Nephron progenitor cell (in vitro differentiated cells): ENCODE results near the gene CSTF3.
"Not testable (repeated sequence)": the region's sequence is repeated elsewhere in the genome, so short reads cannot be mapped to it uniquely, and the experiment has no call there.

Experiments used
- DNase-seq: peaks from one replicate; pipeline ENCODE4 v3.0.0; 2021
- H3K27ac Mint-ChIP-seq: 2 replicates; pipeline ENCODE4 v1.8.0; 2021; ENCODE audit warnings: mild to moderate bottlenecking, moderate library complexity, mixed read lengths
- H3K27me3 Mint-ChIP-seq: 2 replicates; pipeline ENCODE4 v1.8.0; 2021; ENCODE audit warnings: mild to moderate bottlenecking, low read depth, mixed read lengths; ENCODE audit not compliant: poor library complexity
- H3K36me3 Mint-ChIP-seq: 2 replicates; pipeline ENCODE4 v1.8.0; 2021; ENCODE audit warnings: low read depth, mixed read lengths
- H3K4me1 Mint-ChIP-seq: 2 replicates; pipeline ENCODE4 v1.8.0; 2021; ENCODE audit warnings: mixed read lengths
- H3K4me3 Mint-ChIP-seq: 2 replicates; pipeline ENCODE4 v1.8.0; 2021; ENCODE audit warnings: mild to moderate bottlenecking, moderate library complexity, mixed read lengths
- H3K9me3 Mint-ChIP-seq: 2 replicates; pipeline ENCODE4 v1.8.0; 2021; ENCODE audit warnings: mild to moderate bottlenecking, moderate library complexity, mixed read lengths
- TF ChIP-seq, protein P1 (sequence below): fragments of 200-600 bp; sonication (generic); IDR thresholded peaks from 2 replicates; pipeline ENCODE4 v1.5.0; 2021; ENCODE audit warnings: antibody characterized with exemption

CSTF3 gene

GRCh38 chr11:33182246-33182878, 21.1 kb upstream of the CSTF3 start:
- Mint-ChIP-seq H3K36me3 (peaks cover 4% of the 10 kb centered on the region), H3K27ac (no peak overlapping the region), H3K4me1 (peaks cover 4% of the 10 kb centered on the region), H3K9me3 (no peaks in the 10 kb centered on the region), H3K4me3 (no peak overlapping the region), H3K27me3 (peaks cover 6% of the 10 kb centered on the region)
- DNase-seq: no peak
- TF ChIP-seq, protein P1, sequence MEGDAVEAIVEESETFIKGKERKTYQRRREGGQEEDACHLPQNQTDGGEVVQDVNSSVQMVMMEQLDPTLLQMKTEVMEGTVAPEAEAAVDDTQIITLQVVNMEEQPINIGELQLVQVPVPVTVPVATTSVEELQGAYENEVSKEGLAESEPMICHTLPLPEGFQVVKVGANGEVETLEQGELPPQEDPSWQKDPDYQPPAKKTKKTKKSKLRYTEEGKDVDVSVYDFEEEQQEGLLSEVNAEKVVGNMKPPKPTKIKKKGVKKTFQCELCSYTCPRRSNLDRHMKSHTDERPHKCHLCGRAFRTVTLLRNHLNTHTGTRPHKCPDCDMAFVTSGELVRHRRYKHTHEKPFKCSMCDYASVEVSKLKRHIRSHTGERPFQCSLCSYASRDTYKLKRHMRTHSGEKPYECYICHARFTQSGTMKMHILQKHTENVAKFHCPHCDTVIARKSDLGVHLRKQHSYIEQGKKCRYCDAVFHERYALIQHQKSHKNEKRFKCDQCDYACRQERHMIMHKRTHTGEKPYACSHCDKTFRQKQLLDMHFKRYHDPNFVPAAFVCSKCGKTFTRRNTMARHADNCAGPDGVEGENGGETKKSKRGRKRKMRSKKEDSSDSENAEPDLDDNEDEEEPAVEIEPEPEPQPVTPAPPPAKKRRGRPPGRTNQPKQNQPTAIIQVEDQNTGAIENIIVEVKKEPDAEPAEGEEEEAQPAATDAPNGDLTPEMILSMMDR: no peak

DNA sequence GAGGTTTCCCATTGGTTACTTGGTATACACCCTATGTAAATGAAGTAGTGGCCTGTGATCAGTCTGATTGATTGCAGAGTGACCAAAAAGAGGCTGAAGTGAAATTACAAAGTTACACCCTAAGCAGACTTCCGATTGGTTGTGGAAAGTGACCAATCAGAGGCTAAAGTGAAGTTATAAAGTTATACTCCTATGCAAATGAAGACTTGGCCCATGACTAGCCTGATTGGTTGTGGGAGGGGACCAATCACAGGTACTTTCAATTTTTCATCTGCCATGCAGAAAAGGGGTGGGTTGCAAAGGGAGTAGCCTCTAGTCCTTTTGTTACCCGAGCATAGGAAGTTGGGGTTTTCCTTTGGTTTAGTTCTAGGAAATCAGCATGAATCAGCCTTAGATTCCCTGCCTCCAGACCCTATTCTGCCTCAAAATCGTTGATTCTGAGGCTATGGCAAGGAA, 18.1 kb upstream of the CSTF3 start:
- no peak overlapping the region for H3K27ac Mint-ChIP-seq
- TF ChIP-seq, protein P1: no peak
- H3K9me3 Mint-ChIP-seq: peaks cover 4% of the 10 kb centered on the region
- peaks cover 9% of the 10 kb centered on the region for H3K36me3 Mint-ChIP-seq
- DNase-seq: no peak
- H3K4me1 Mint-ChIP-seq: no peaks in the 10 kb centered on the region
- no peak overlapping the region for H3K4me3 Mint-ChIP-seq
- H3K27me3 Mint-ChIP-seq: peaks cover 3% of the 10 kb centered on the region

- Mint-ChIP-seq H3K4me3 (no peak overlapping the region), H3K36me3 (peaks cover 9% of the 10 kb centered on the region), H3K4me1 (no peaks in the 10 kb centered on the region), H3K27ac (no peak overlapping the region), H3K27me3 (peaks cover 3% of the 10 kb centered on the region), H3K9me3 (peaks cover 6% of the 10 kb centered on the region)
- TF ChIP-seq, protein P1: no peak
- no peak for DNase-seq
Measured at GRCh38 chr11:33178443-33179180, 17.3 kb upstream of the CSTF3 start.

- TF ChIP-seq, protein P1: no peak
- no peak overlapping the region for H3K27ac Mint-ChIP-seq
- H3K9me3 Mint-ChIP-seq: peaks cover 6% of the 10 kb centered on the region
- H3K4me3 Mint-ChIP-seq: no peak overlapping the region
- H3K36me3 Mint-ChIP-seq: peaks cover 9% of the 10 kb centered on the region
- no peaks in the 10 kb centered on the region for H3K4me1 Mint-ChIP-seq
- DNase-seq: no peak
- H3K27me3 Mint-ChIP-seq: peaks cover 3% of the 10 kb centered on the region
Measured at GRCh38 chr11:33177676-33178336, 16.5 kb upstream of the CSTF3 start.

- H3K27ac Mint-ChIP-seq, H3K27me3 Mint-ChIP-seq, H3K9me3 Mint-ChIP-seq, H3K4me1 Mint-ChIP-seq, H3K36me3 Mint-ChIP-seq, DNase-seq, H3K4me3 Mint-ChIP-seq: not testable (repeated sequence)
Measured at GRCh38 chr11:33176760-33177159, 15.5 kb upstream of the CSTF3 start.

GRCh38 chr11:33172996-33173395, 11.7 kb upstream of the CSTF3 start:
- no peak for DNase-seq
- TF ChIP-seq, protein P1: no peak
- no peaks in the 10 kb centered on the region for H3K4me1 Mint-ChIP-seq
- H3K27ac Mint-ChIP-seq: no peak overlapping the region
- peaks cover 6% of the 10 kb centered on the region for H3K9me3 Mint-ChIP-seq
- no peak overlapping the region for H3K4me3 Mint-ChIP-seq
- peaks cover 5% of the 10 kb centered on the region for H3K36me3 Mint-ChIP-seq
- peaks cover 3% of the 10 kb centered on the region for H3K27me3 Mint-ChIP-seq
